ENCODE data around the gene GOLGA6A.
"Not testable (repeated sequence)": the region's sequence is repeated elsewhere in the genome, so short reads cannot be mapped to it uniquely, and the experiment has no call there.

The GOLGA6A gene

DNA sequence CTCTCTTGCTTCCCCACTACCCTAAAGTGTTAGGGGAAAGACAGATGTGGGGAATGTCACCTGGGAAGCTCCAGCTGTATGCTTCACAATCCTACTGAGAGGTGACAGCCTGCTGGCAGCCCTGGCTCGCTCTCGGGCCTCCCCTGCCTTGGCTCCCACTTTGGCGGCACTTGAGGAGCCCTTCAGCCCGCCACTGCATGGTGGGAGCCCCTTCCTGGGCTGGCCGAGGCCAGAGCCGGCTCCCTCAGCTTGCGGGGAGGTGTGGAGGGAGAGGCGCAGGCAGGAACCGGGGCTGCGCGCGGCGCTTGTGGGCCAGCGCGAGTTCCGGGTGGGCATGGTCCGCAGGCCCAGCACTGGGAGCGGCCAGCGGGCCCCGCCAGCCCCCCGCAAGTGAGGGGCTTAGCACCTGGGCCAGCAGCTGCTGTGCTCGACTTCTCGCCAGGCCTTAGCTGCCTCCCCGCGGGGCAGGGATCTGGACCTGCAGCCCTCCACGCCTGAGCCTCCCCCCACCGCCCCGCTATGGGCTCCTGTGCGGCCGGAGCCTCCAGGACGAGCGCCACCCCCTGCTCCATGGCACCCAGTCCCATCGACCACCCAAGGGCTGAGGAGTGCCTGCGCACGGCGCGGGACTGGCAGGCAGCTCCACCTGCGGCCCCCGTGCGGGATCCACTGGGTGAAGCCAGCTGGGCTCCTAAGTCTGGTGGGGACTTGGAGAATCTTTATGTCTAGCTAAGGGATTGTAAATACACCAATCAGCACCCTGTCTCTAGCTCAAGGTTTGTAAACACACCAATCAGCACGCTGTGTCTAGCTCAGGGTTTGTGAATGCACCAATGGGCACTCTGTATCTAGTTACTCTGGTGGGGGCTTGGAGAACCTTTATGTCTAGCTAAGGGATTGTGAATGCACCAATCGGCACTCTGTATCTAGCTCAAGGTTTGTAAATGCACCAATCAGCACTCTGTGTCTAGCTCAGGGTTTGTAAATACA, 29.8 kb downstream of the GOLGA6A start:
- not testable (repeated sequence) for DNase-seq

DNA sequence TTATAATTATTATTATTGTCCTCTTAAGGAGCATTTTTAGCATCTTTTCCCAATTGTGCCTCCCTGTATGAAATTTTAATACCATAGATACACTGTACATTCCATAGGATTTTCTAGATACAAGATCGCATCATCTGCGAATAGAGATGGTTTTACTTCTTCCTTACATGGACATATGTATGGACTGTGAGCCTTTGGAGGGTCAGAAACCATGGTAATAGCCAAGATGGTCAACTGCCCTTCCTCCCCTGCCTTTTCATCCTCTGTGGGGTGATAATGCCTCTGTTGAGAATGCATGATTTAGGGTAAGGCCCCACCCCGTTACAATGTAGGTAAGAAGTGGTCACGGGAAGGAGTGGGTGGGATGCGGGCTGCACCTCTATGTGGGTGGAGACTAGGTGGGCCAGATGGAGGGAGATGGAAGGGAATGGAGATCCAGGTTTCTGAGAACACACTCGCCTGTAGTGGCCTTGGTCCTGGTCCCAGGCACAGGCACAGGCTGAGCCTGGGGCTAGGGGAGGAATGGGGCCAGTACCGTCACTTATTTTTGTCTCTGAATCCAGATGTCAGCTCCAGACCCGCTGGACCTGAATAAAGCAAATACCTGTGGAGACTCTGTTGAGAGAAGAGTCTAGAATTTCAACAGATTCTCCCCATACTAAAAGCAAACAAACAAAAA, 31.7 kb downstream of the GOLGA6A start:
- DNase-seq: no peak

GRCh38 chr15:74050127-74050526, 32.2 kb downstream of the GOLGA6A start:
- DNase-seq: no peak

DNA sequence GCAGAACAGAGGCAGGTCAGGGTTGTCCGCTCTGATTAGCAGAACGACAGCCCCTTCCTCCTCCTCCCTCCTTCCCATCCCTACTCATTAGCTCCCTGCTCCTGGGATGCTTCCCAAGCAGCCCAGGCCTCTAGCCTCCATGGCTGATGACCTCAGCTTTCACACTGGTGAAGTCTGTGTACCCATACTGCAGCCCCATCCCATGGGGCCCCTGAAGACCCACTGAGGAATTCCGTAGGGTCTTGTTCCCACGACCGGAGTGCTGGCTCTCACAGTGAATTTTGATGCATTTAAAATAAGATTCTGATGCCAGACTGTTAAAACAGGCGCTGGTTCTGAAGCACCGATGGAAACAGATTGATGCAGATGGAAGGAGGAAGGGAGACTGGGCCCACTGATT, 36.1 kb downstream of the GOLGA6A start:
- no peak for DNase-seq

DNA sequence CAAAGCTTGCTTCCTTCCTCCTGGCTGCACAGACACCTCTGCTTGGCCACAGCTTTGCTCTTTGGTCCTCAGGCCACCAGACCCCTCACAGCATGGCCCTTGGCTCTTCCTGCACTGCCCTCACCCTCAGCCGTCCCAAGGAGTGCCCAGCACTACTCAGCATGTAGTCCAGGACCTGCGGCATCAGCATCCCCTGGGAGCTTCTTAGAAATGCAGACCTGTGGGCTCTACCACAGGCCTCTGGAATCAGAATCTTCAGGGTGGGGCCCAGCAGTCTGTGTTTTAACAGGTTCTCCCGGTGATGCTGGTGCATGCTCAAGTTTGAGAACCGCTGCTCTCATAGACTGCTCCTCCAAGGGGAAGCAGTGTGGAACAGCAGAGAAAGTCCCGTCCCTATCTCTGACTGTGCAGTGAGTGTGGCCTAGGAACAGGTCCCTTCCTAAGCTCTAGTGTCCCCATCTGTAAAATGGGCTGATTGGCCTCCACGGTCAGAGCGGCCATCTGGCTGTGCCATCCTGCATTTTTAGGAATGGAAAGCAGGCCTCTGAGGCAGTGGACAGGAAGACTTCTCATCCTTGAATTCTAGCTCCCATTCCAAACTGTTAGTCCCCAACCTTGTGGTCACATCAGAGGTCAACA, 36.6 kb downstream of the GOLGA6A start:
- DNase-seq: no peak

DNA sequence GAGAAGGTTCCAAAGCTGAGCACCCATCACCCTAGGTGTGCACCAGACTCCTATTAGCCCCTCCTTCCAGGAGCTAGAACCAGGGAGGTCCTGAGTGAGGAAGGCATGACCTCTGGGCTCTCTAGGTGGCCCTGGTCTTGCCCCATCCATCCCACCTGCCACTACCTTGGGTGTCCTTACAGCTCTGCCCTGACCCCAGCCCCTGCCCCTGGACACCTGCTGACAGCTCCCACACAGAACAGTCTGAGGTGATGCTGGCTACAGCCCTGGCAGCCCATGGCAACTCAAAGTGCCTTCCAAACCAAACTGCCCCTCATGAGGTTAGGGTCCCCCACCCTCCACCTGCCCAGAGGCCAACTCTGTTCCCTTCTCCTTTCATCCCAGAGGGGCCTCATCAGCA, 37.2 kb downstream of the GOLGA6A start:
- DNase-seq: no peak

DNA sequence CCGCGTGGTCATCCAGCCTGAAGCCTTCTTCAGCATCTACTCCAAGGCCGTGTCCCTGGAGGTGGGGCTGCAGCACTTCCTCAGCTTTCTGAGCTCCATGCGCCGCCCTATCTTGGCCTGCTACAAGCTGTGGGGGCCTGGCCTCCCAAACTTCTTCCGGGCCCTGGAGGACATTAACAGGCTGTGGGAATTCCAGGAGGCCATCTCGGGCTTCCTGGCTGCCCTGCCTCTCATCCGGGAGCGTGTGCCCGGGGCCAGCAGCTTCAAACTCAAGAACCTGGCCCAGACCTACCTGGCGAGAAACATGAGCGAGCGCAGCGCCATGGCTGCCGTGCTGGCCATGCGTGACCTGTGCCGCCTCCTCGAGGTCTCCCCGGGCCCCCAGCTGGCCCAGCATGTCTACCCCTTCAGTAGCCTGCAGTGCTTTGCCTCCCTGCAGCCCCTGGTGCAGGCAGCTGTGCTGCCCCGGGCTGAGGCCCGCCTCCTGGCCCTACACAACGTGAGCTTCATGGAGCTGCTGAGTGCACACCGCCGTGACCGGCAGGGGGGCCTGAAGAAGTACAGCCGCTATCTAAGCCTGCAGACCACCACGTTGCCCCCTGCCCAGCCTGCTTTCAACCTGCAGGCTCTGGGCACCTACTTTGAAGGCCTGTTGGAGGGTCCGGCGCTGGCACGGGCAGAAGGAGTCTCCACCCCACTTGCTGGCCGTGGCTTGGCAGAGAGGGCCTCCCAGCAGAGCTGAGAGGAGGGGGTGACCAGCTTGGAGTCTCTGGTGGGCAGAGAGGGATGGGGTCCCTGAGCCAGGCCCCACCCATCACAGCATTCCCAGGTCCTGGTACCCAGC, 37.9 kb downstream of the GOLGA6A start:
- DNase-seq: no peak

DNA sequence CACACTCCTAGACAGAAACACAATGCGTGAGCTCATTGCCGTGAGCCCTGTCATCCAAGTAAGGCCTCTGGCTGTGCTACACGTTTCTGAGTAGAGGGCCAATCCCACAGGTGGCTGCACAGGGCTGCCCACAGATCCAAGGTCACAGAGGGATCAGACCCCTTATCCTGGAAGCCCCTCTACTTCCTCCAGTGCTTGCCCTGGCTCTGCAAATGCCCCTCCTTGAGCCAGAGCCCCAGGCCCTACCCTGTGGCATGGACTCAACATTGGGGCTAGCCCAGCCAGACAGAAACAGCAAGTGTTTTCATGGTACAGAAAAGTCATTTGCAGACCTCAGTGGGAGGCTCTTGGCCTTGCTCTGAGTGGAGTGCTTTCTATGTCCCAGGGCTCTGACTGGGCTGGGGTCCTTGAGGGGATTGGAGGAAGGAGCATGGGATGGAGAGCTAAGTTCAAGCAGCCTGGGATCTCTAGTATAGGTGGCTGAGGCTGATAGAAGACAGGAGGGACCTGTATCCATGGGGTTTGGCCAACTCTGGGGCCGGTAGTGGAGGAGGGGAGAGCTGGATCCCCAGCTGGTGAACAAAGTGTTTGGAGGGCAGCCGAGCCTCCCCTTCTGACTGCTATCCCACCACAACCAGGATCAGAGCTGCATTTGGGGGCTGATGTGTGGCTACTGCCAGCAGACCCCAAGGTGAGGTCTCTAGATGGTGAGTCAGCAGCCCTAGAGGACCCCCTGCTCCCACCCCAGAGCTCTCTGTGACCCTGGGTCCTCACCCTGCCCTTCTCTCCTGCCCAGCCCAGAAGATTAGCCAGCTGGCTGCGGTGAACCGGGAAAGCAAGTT, 38.7 kb downstream of the GOLGA6A start:
- no peak for DNase-seq

DNA sequence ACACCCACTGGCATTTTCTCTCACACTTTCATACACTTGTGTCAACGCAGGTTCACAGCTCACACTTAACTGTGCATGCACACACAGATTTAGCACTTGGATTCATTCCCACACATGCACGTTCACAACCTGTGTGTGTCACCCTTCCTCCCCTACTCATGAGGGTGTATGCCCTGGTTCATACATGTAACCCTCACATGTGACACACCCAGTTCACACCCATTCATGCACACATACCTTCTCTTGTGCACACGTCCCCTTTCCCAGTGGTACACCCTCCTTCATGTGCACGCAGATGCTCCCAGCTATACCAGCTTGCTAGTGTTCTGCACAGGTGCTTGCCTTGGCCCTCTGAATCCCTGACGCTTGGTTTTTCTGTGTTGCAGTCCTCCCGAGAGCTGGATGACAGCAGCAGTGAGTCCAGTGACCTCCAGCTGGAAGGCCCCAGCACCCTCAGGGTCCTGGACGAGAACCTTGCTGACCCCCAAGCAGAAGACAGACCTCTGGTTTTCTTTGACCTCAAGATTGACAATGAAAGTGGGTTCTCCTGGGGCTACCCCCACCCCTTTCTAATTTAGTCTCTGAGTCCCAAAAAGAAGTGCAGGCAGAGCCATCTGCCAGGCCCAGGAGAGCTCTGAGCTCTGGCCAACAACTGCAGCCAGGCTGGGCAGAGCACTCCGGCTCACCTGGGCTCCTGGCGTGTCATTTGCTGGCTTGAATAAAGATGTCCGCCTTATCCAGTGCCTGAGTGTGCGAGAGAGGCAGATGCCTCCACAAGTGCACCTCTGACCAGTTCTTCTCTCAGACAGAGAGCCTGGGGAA, 39.5 kb downstream of the GOLGA6A start:
- DNase-seq: no peak

DNA sequence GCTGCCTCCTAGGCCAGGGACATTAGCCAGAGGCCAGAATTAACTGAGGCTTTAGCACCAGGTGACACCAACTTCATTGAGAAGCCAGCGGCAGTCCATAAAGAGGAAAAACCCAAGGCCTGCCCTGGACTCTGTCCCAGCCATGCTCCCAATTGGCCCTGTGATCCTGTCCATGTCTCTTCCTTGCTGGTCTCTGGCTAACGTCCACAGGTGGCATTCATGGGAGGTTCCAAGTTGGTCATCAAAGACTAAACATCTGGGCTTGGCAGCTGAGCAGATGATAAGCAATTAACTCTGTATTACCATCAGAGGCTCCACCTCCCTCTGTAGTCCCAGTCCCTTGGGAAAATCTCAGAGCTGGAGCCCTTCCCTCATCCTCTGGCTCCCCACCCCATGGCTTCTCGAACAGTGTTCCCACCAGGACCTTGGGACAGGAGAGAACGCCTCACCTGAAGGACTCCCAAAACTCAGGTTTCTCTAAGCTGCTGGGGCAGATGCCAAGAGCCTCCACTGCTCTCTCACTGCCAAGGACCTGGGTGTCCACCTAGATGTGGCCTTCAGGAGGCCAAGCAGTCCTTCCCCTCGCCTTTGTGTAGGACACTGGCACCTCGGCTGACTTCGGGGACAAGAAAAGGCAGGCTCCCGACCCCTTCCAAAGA, 40.4 kb downstream of the GOLGA6A start:
- DNase-seq: no peak

GRCh38 chr15:74041311-74041756, 41.0 kb downstream of the GOLGA6A start:
- DNase-seq: no peak

GRCh38 chr15:74040109-74040850, 42.1 kb downstream of the GOLGA6A start:
- no peak for DNase-seq

- no peak for DNase-seq
Measured at GRCh38 chr15:74039656-74040010, 42.7 kb downstream of the GOLGA6A start.

DNA sequence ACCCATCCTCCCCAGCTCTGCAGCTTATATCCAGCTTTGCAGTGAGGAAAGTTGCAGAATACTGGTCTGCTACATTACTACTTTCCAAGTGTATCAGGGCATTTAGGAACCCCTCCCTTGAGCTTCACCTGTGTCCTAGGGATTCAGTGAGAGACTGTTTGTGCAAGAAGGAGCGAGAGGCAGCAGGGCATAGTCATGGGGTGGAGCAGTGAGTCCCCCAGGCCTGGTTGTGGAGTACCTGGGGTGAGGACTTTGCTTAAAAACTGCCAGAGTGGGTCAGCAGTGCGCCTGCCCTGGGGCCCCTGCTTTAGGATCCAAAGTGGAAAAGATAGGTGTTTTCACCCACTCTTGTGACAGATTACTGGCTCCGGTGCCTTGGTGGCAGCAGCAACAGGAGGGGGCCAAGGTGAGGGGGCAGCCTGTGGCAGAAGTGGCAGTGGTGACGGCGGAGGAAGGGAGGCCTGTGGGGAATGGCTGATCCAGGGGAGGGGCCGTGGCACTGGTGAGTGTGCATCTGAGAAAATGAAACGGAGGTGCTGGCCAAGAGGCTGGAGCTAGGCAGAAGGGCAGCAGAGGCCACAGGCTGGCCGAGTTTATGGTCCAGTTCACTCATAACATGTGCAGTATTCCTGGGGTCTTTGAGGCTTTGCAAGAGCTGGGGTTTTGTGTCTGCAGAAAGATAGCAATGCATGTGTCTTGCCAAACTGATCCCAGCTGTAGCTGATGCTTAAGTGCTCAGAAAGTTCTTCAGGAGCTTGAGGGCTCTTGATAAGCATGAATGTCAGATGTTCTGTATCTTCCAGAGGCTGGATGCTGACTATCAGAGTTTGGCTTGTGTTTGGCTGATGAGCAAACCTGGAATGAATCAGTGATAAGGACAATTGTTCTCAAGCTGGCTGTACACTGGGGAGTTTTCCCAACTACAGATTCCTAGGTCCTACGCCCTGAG, 43.4 kb downstream of the GOLGA6A start:
- DNase-seq: no peak

DNA sequence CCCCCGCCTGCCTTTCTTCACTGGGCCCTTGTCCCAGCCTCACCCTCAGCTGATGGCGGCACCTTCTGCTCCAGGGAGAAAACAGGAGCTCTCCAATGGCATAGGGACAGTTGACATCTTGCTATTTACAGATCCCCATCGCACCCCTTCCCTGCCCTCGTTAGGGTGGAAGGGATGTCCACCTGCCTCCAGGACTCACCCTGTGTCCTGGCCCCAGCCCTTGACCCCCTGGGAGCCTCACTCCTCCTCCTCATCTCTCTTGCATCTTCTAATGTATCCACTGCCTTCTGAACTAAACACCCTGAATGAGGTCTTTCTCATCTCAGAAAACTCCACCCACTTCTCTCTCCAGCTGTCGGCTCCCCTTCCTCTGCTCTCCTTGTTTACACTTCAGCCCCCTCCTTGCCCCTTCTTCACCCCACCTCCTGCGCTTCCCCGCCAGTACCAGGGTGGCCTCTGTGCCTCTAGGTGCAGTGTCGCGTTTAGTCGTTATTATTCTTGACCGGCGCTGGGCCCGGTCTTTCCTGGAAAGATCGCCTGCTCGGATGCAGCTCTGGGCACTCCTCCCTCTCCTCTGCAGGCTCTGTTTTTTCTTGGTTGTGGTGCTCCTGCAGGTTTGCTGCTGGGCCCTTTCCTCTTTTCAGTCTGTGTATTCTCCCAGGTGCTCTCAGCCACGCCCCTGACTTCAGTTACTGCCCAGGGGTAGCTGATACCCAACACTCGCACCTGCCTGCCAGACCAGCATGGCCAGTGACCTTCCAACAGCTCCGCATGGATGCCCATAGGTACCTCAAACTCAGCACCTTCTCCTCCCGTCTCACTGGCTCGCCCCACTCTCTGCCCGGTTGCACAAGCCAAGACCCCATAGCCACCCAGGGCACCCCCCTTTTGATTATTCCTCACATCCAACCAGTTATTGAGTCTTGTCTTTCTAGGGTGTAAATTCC, 44.9 kb downstream of the GOLGA6A start:
- DNase-seq: no peak

DNA sequence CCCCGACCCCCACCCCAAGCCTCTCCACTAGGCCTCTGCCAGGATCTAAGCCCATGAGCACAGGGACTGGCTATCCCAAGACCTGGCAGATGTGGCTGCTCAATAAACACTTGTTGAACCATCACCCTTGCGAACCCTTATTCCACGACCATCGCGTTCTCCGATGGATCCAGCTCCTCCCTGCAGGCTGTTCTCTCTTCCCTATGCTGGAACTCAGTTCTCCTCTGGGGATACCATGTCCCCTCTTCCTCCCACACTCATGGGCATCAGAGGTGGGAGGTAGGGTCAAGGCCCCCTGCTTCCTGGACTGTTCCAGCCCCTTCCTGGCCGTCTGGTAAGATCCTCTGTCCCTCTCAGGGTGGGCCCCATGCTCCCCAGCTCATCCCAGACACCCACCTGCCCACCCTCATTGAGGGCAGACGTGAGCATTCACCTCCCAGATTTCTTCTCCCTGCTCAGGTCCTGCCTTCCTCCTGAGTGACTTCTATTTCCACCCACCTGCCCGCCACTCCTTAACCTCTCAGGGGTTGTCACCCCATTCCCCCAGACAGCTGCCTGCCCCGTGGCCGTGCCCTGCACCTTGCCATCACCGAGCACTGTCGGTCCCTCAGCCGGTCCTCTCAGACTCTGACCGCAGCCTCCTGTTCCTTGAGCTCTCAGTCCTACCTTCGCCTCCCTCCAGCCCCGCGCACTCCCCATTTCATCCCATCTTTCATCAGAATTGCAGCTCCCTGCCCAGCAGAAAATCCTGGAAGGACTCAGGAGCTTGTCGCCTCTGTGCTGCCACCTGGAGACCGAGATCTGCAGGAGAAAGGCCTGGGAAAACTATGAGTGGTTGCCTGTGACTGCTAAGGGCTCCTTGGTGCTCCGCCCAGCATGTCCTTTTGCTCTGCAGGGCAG, 45.8 kb downstream of the GOLGA6A start:
- DNase-seq: no peak
